GM12891 (cell line): Measurements from ENCODE around the gene RABEP1.

Source experiments
- DNase-seq: peaks from one replicate; pipeline ENCODE4 v3.0.0; 2011; ENCODE audit warnings: low spot score; ENCODE audit not compliant: insufficient read length
- FAIRE-seq: peaks from 2 replicates; lab custom pipeline; 2011; peaks lifted over from hg19 to GRCh38; lab: Jason Lieb, UNC
- PAX5 ChIP-seq: IDR thresholded peaks from 2 replicates; pipeline ENCODE4 v1.6.1; 2011; ENCODE audit warnings: low read length, moderate library complexity, mild to moderate bottlenecking; ENCODE audit not compliant: insufficient read depth, severe bottlenecking
- POLR2A ChIP-seq: IDR thresholded peaks from 2 replicates; pipeline ENCODE4 v1.6.1; 2011; ENCODE audit warnings: low read depth, low read length, control low read depth
- POLR2AphosphoS5 ChIP-seq: IDR thresholded peaks from 2 replicates; pipeline ENCODE4 v1.6.1; 2011; ENCODE audit warnings: low read depth, low read length, control low read depth
- POU2F2 ChIP-seq: IDR thresholded peaks from 2 replicates; pipeline ENCODE4 v1.6.1; 2011; ENCODE audit warnings: low read depth, mild to moderate bottlenecking, control low read depth, low read length, moderate library complexity
- SPI1 ChIP-seq: IDR thresholded peaks from 2 replicates; pipeline ENCODE4 v1.6.1; 2011; ENCODE audit warnings: low read depth, low read length, control low read depth
- TAF1 ChIP-seq: IDR thresholded peaks from 2 replicates; pipeline ENCODE4 v1.6.1; 2011; ENCODE audit warnings: low read depth, low read length, control low read depth

RABEP1 gene

DNA sequence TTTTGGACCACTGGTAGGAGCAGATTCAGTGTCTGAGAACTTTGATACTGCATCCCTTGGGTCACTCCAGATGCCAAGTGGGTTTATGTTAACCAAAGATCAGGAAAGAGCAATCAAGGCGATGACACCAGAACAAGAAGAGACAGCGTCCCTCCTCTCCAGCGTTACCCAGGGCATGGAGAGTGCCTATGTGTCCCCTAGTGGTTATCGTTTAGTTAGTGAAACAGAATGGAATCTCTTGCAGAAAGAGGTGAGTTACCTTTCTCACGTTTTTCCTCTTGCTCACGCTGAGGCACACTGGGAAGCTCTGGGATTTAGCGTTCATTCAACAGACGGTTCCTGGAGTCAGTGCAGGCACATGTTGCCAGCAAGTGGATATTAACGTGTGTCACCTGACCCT is 79.3 kb downstream of the RABEP1 start:
- FAIRE-seq: no peak
- DNase-seq: no peak
- no peak for TF ChIP-seq POLR2AphosphoS5
- 0 out of 2 replicates have a peak, but pooled peaks have one; percentile 21 for TF ChIP-seq POLR2A

DNA sequence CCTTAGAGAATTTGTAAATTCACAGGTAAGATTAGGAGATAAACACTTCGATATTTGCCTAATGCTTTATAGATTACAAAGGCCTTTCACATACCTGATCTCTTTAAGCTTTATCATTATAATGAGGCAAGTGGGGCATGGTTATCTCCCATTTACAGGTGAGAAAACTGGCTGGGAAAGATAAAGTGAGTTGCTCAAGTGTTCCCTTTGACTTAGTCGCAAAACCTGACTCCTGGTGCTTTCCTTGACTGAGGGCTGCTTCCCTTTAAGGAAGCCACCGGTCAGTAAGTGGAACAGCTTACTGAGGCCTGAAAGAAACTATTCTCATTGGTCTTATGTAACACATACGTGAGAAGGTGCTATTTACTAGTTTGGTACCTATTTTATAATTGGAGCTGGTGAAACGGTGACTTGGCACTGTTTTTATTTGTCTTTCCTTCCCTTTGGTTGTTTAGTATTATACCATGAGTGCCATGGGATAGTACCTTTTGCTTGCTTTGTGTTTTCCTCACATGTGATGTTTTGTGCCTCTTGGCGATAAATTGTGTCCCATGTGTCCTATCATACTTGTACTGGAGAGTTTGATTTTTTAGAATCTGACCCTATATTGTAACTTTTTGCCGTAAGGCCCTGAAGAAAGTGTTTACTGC is 80.2 kb downstream of the RABEP1 start:
- FAIRE-seq (no peak), DNase-seq (no peak)
- TF ChIP-seq TAF1 (no peak), PAX5 (no peak), POLR2AphosphoS5 (no peak), POLR2A (no peak), POU2F2 (no peak), SPI1 (no peak)

DNA sequence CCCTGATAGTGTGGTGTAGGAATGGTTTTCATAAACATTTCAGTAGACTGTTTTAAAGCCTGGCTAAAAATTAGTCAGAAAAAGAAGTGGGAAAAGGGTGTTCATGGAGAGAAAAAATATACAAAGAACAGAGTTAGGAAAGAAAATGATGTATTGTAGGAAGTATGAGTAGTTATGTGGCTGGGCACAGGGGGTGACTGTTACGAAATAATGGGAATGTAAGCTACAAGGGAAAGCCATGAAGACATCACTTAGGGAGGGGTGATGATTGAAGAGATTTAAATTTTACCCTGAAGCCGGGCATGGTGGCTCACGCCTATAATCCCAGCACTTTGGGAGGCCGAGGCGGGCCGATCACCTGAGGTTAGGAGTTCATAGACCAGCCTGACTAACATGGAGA is 82.1 kb downstream of the RABEP1 start:
- TF ChIP-seq PAX5 (no peak), POLR2A (no peak), POLR2AphosphoS5 (no peak), TAF1 (no peak)
- DNase-seq (no peak), FAIRE-seq (no peak)

DNA sequence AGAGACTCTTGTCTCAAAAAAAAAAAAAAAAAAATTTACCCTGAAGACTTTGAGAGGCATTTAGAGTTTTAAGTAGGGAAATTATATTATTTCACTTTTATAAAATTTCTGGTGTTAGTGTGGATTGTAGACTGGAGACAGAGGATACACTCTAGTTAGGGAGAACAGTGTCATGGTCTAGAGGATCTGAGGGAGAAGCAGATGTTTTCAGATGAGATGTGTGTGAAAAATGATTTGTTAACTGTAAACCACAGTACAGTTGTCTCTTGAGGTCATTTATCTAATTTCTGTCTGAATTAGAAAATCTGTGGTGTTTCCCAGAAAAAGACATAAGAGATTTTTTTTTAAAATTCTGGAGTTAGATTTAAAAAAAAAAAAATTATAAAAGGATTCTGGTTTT is 82.6 kb downstream of the RABEP1 start:
- TF ChIP-seq POU2F2 (no peak), POLR2AphosphoS5 (no peak), TAF1 (no peak), SPI1 (no peak), POLR2A (no peak), PAX5 (no peak)
- FAIRE-seq: no peak
- DNase-seq: no peak

DNA sequence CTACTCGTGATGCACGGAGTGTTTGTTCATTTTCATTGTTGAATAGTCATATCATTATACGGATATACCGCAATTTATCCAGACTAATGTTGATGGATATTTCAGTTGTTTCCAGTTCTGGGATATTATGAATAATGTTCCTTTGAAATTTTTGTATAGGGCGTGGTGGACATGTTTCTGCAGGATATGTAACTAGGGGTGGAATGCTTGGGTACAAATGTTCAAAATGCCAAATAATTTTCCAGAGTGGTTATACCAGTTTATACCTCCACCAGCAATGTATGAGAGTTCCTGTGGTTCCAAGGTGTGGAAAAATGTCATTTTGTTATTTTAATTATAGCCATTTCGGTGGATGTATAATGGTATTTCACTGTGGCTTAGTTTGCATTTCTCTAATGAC is 83.7 kb downstream of the RABEP1 start:
- DNase-seq (no peak), FAIRE-seq (no peak)
- no peak for TF ChIP-seq SPI1
- TF ChIP-seq POLR2AphosphoS5: no peak
- TF ChIP-seq POLR2A: no peak
- TF ChIP-seq TAF1: no peak
- TF ChIP-seq PAX5: no peak

DNA sequence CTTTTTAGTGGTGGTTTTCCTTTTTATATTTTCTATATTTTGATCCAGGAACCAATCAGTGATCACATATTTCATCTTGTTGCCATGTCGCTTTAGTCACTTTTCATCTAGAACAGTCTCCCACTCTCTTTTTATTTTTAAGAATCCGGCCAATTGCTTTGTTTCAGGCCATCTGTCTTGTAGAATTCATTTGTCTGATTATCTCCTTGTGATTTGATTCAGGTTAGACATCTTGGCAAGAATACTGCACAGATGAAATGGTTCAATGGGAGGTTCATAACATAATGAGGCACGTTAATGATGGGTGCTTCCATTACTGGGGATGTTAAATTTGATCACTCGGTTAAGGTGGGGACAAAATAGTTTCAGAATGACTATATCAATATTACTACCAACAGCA is 88.3 kb downstream of the RABEP1 start:
- TF ChIP-seq POLR2AphosphoS5 (no peak), SPI1 (no peak), PAX5 (no peak), POU2F2 (no peak), TAF1 (no peak), POLR2A (no peak)
- FAIRE-seq (no peak), DNase-seq (no peak)

DNA sequence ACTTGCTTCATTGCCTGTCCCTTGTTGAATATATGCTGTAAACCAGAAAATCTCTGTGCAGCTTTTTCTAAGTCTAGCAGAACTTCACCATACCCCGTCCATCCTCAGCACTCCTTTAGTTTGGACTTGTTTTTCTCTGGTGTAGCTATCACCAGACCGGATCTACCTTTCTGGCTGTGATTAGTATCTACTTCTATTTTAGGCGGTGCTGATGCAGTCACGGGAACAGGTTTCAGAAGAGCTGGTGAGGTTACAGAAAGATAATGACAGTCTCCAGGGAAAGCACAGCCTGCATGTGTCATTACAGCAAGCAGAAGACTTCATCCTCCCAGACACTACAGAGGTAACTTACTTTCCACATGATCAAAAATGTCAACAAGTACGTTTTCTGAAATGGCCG is 91.0 kb downstream of the RABEP1 start:
- TF ChIP-seq PAX5 (no peak), POU2F2 (no peak), TAF1 (0 out of 2 replicates have a peak, but pooled peaks have one; percentile 19)
- peak; percentile 69 for FAIRE-seq

DNA sequence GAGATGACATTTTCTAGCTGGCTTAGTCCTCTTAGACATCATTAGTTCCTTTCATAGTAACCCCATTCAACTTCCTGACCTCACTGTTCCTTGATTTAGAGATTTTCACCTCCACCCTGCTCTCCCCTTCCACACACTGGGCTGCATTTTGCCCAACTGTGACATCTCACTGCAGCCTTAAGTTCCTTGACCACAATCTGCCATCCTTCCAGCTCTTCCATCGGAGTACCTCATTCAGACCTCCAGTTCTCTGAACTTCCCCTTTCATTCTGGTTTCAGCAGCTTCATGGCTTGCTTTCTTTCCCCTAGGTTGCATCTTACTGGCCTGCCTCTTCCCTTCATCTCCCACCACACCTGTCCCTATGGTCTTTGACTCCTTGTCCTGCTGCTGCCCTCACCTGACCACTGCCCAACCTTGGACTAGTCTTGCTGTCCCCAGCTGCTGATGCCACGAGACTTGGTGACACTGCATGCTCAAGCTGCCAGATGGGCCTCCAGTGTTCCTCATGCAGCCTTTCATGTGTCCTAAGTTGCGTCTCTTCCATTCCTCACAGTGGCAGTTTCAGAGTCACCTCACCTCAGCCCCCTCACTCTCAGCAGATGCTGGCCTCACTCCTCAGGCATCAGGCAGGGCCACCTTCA is 96.6 kb downstream of the RABEP1 start:
- TF ChIP-seq TAF1: no peak
- no peak for TF ChIP-seq PAX5
- peak; percentile 66; the same call in 1 of the 2 replicates for TF ChIP-seq POLR2A
- TF ChIP-seq POLR2AphosphoS5: peak; percentile 72; the same call in 1 of the 2 replicates
- TF ChIP-seq POU2F2: 0 out of 2 replicates have a peak, but pooled peaks have one; percentile 53
- no peak for DNase-seq
- no peak for FAIRE-seq

More for the DNA sequence above, 91.0 kb downstream of the RABEP1 start:
- DNase-seq: no peak

DNA sequence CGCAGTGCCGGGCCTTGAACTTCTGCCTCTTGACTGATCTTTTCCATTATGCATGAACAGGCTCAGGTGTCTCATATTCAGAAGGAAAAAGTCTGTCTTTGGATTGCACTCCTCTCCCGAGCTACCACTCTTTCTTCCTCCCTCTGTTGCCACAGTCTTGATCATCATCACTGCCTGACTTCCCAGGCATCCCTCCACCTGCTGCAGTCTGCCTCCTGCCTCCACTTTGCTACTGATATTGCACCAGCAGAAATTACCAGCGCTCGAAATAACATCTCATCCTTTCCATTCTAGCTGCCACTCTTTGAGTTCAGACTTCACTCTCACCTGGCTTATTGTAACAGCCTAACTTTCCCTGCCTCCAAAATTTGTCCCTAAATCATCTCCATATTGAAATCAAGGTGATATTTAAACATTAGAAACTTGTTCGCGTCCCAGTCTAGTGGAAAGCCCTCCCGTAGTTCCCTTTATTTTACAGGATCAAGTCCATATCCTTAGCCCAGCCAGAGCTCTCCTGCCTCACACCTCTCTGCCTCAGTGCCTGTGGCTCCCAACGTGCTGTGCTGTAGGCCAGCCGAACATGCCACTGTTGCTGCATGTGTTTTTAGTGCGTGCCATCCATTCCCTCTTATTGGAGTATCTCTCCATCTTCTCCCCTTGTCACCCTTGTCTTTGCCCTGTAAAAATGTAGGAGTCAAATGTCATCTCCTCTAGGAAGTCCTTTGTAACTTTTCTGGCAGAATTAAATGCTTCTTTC is 97.4 kb downstream of the RABEP1 start:
- no peak for FAIRE-seq
- no peak for DNase-seq
- no peak for TF ChIP-seq SPI1
- TF ChIP-seq POLR2AphosphoS5: no peak
- TF ChIP-seq TAF1: no peak

DNA sequence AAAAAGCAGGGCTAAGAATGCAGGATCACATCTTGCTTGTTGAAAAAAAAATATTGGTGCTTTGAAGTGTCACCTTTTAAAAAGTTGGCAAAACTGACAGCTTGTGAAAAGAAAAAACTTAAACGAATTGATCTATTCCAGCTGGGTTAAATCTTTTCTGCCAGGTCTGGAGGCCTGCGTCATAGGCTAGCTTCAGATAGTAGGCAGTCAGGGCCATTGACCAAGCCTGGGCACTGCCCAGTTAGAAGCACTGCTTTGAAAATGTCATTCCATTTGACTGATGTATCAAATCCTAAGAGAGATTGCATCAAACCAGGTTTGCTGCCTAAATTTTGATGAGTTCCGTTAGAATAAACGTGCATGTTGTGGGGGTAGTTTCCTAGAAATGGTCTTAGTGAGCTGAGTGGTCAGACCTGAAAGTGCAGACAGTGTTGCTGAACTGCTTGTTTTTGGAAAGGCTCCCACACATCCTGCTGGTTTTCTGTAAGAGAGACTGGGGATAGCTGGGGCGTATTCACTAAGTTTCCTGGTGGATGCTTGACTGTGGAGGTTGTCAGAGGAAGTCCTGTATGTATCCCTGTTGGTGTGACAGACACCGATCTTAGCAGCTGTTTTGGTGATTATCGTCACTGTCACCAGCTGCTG is 98.5 kb downstream of the RABEP1 start:
- DNase-seq: no peak
- FAIRE-seq: peak; percentile 20
- no peak for TF ChIP-seq POU2F2
- TF ChIP-seq TAF1: no peak
- peak; percentile 62 for TF ChIP-seq POLR2AphosphoS5
- no peak for TF ChIP-seq SPI1
- no peak for TF ChIP-seq PAX5
- peak; percentile 3; the same call in 1 of the 2 replicates for TF ChIP-seq POLR2A
